NT2/D1 (cell line): ENCODE measurements around the gene C1orf116.

ENCODE experiments used
- SUZ12 ChIP-seq: IDR thresholded peaks from 2 replicates; pipeline ENCODE4 v1.6.1; 2011; ENCODE audit not compliant: insufficient read length, insufficient read depth; ENCODE audit errors: extremely low read depth
- YY1 ChIP-seq: IDR thresholded peaks from 2 replicates; pipeline ENCODE4 v1.6.1; 2011; ENCODE audit not compliant: insufficient read length, insufficient read depth
- ZNF274 ChIP-seq: IDR thresholded peaks from 2 replicates; pipeline ENCODE4 v1.6.1; 2011; ENCODE audit warnings: mild to moderate bottlenecking, low read depth, low read length

GRCh38 chr1:207069858-207070506 is 37.4 kb upstream of the C1orf116 start:
- TF ChIP-seq YY1, result no peak
- no peak for TF ChIP-seq ZNF274
- no peak for TF ChIP-seq SUZ12
